ENCODE measurements around the gene KIAA0586.

- TF ChIP-seq CTCF (IDR thresholded peaks at IDR 0.05; ENCODE audit: extremely low read depth in 1 of 2, insufficient read depth in 1 of 2, low read depth in 1 of 2, low read length in 2 of 2) = no peak
- TF ChIP-seq JUN (IDR thresholded peaks at IDR 0.05; ENCODE audit: borderline replicate concordance, insufficient read depth, insufficient read length, low read depth) = no peak
- TF ChIP-seq POLR2AphosphoS5 (IDR thresholded peaks at IDR 0.05; ENCODE audit: insufficient read depth, low read depth, low read length) = no peak
Measured at GRCh38 chr14:58572863-58573262, 145.3 kb downstream of the KIAA0586 start.
